NCI-H128 (cell line): ENCODE results near the gene PTPRM.
"Not testable (repeated sequence)": the region's sequence is repeated elsewhere in the genome, so short reads cannot be mapped to it uniquely, and the experiment has no call there.

Experiments
- DNase-seq: peaks from one replicate; lab custom pipeline; 2025; ENCODE audit not compliant: unreplicated experiment; lab: John Stamatoyannopoulos, UW

PTPRM gene

GRCh38 chr18:8406186-8406867 lies 839.2 kb downstream of the PTPRM start:
- no peak for DNase-seq

- DNase-seq = no peak
Measured at GRCh38 chr18:8406868-8407250, 839.7 kb downstream of the PTPRM start.

GRCh38 chr18:8409151-8409550 lies 842.0 kb downstream of the PTPRM start:
- DNase-seq = no peak

GRCh38 chr18:8411492-8411891 lies 844.4 kb downstream of the PTPRM start:
- DNase-seq = no peak

- DNase-seq = no peak
Measured at GRCh38 chr18:8412117-8412516, 845.0 kb downstream of the PTPRM start.

- no peak for DNase-seq
Measured at GRCh38 chr18:8413189-8413588, 846.1 kb downstream of the PTPRM start.

GRCh38 chr18:8413751-8414150 lies 846.6 kb downstream of the PTPRM start:
- no peak for DNase-seq

- DNase-seq = no peak
Measured at GRCh38 chr18:8416212-8417019, 849.3 kb downstream of the PTPRM start.

- no peak for DNase-seq
Measured at GRCh38 chr18:8422391-8422790, 855.3 kb downstream of the PTPRM start.

- DNase-seq = no peak
Measured at GRCh38 chr18:8423051-8423557, 856.0 kb downstream of the PTPRM start.

- DNase-seq = no peak
Measured at GRCh38 chr18:8424481-8424880, 857.4 kb downstream of the PTPRM start.

- no peak for DNase-seq
Measured at GRCh38 chr18:8424917-8425725, 858.0 kb downstream of the PTPRM start.

- DNase-seq = no peak
Measured at GRCh38 chr18:8426401-8426800, 859.3 kb downstream of the PTPRM start.

- no peak for DNase-seq
Measured at GRCh38 chr18:8427339-8427738, 860.2 kb downstream of the PTPRM start.

- DNase-seq = no peak
Measured at GRCh38 chr18:8428951-8429350, 861.8 kb downstream of the PTPRM start.

- DNase-seq = no peak
Measured at GRCh38 chr18:8431036-8431435, 863.9 kb downstream of the PTPRM start.

- DNase-seq = no peak
Measured at GRCh38 chr18:8433323-8433722, 866.2 kb downstream of the PTPRM start.

- no peak for DNase-seq
Measured at GRCh38 chr18:8433771-8434170, 866.7 kb downstream of the PTPRM start.

- no peak for DNase-seq
Measured at GRCh38 chr18:8435376-8435775, 868.3 kb downstream of the PTPRM start.

- no peak for DNase-seq
Measured at GRCh38 chr18:8439055-8439454, 871.9 kb downstream of the PTPRM start.

- DNase-seq = no peak
Measured at GRCh38 chr18:8443505-8443904, 876.4 kb downstream of the PTPRM start.

- not testable (repeated sequence) for DNase-seq
Measured at GRCh38 chr18:8446936-8447335, 879.8 kb downstream of the PTPRM start.
